Hepatocyte (in vitro differentiated cells): ENCODE measurements around the gene EXOC1.

Experiments
- EZH2 ChIP-seq: fragments of 200-600 bp; sonication (generic); IDR thresholded peaks from 2 replicates; pipeline ENCODE4 v1.6.1; 2016; ENCODE audit warnings: antibody characterized with exemption, mild to moderate bottlenecking, borderline replicate concordance
- EZH2phosphoT487 ChIP-seq: fragments of 200-600 bp; sonication (generic); IDR thresholded peaks from one replicate; pipeline ENCODE4 v1.6.1; 2018; ENCODE audit warnings: antibody characterized with exemption, mild to moderate bottlenecking, low read depth, moderate library complexity; ENCODE audit not compliant: unreplicated experiment, severe bottlenecking
- TF ChIP-seq, protein P1 (sequence below): fragments of 200-600 bp; sonication (generic); IDR thresholded peaks from 2 replicates; pipeline ENCODE4 v1.5.1; 2016; ENCODE audit warnings: antibody characterized with exemption, mild to moderate bottlenecking; ENCODE audit not compliant: poor library complexity

- TF ChIP-seq, protein P1, sequence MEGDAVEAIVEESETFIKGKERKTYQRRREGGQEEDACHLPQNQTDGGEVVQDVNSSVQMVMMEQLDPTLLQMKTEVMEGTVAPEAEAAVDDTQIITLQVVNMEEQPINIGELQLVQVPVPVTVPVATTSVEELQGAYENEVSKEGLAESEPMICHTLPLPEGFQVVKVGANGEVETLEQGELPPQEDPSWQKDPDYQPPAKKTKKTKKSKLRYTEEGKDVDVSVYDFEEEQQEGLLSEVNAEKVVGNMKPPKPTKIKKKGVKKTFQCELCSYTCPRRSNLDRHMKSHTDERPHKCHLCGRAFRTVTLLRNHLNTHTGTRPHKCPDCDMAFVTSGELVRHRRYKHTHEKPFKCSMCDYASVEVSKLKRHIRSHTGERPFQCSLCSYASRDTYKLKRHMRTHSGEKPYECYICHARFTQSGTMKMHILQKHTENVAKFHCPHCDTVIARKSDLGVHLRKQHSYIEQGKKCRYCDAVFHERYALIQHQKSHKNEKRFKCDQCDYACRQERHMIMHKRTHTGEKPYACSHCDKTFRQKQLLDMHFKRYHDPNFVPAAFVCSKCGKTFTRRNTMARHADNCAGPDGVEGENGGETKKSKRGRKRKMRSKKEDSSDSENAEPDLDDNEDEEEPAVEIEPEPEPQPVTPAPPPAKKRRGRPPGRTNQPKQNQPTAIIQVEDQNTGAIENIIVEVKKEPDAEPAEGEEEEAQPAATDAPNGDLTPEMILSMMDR, result no peak
- TF ChIP-seq EZH2 (no peak), EZH2phosphoT487 (no peak)
Observed at GRCh38 chr4:55808632-55809031, 44.8 kb upstream of the EXOC1 start.
